Measurements from ENCODE around the gene ANKRD24. TPM values are rescaled to one million over a fixed set of nuclear protein-coding genes. Genes with fewer than 3 reads are reported as not detected.

ANKRD24 gene
- total and polyA plus RNA-seq, 2 of the 13 experiments (the other 11 are each of a cell fraction or from before 2014, with no cell fraction given) = 0.13 to 0.24 TPM

GRCh38 chr19:4172861-4173473, 9.5 kb upstream of the ANKRD24 start (continued):
- TF ChIP-seq ZNF770 (CRISPR knock-in tag; IDR thresholded peaks at IDR 0.05) (no peak), SOX6 (IDR thresholded peaks at IDR 0.05) (no peak), SOX6 (CRISPR knock-in tag; IDR thresholded peaks at IDR 0.05) (no peak), NKX3-1 (CRISPR knock-in tag; IDR thresholded peaks at IDR 0.05) (0 out of 2 replicates have a peak, but pooled peaks have one; percentile 57), ELK4 (CRISPR knock-in tag; IDR thresholded peaks at IDR 0.05; ENCODE audit: borderline replicate concordance) (no peak), ZNF558 (CRISPR knock-in tag; IDR thresholded peaks at IDR 0.05; ENCODE audit: borderline replicate concordance) (0 out of 2 replicates have a peak, but pooled peaks have one; percentile 71), ZNF879 (CRISPR knock-in tag; IDR thresholded peaks at IDR 0.05) (no peak), ZFYVE20 (CRISPR knock-in tag; IDR thresholded peaks at IDR 0.05; ENCODE audit: borderline replicate concordance, low read depth) (no peak), MAZ (IDR thresholded peaks at IDR 0.05; ENCODE audit: borderline replicate concordance, low read depth, low read length) (peak; percentile 29; the same call in 1 of the 2 replicates), MAZ (CRISPR knock-in tag; IDR thresholded peaks at IDR 0.05; ENCODE audit: low read depth) (peak; percentile 52; the same call in 1 of the 2 replicates), SNRNP70 (IDR thresholded peaks at IDR 0.05; ENCODE audit: low read depth, low read length) (no peak), BHLHE40 (IDR thresholded peaks at IDR 0.05; ENCODE audit: low read length) (no peak), ZBTB46 (CRISPR knock-in tag; IDR thresholded peaks at IDR 0.05; ENCODE audit: borderline replicate concordance) (no peak), KLF16 (CRISPR knock-in tag; IDR thresholded peaks at IDR 0.05) (peak in 1 of 2 experiments; percentile 73; a peak in 2 of 4 replicates), SMARCE1 (IDR thresholded peaks at IDR 0.05; ENCODE audit: borderline replicate concordance) (no peak), TFE3 (CRISPR knock-in tag; IDR thresholded peaks at IDR 0.05) (peak; percentile 82), REL (CRISPR knock-in tag; conservative IDR thresholded peaks at IDR 0.05) (no peak), ATF7 (IDR thresholded peaks at IDR 0.05) (no peak), ATF7 (CRISPR knock-in tag; IDR thresholded peaks at IDR 0.05) (no peak), ZNF782 (CRISPR knock-in tag; IDR thresholded peaks at IDR 0.05; ENCODE audit: borderline replicate concordance) (no peak), ZNF235 (CRISPR knock-in tag; IDR thresholded peaks at IDR 0.05; ENCODE audit: borderline replicate concordance) (no peak), RFXANK (CRISPR knock-in tag; IDR thresholded peaks at IDR 0.05) (no peak)
